22Rv1 (cell line): Measurements from ENCODE around the gene UMPS.

Experiments
- H3K27ac ChIP-seq: fragments of 450-650 bp; 2 replicates; pipeline ENCODE4 v1.5.1; 2017
- CTCF ChIP-seq: fragments of 450-650 bp; IDR thresholded peaks from 2 replicates; pipeline ENCODE4 v1.5.1; 2017; ENCODE audit warnings: mild to moderate bottlenecking
- ZFX ChIP-seq: fragments of 450-650 bp; IDR thresholded peaks from 2 replicates; pipeline ENCODE4 v1.6.1; 2017; ENCODE audit warnings: antibody characterized with exemption, borderline replicate concordance

Gene UMPS

GRCh38 chr3:124765197-124765840 is 35.1 kb downstream of the UMPS start:
- H3K27ac ChIP-seq, result no peak overlapping the region
- TF ChIP-seq ZFX (no peak), CTCF (no peak)

- TF ChIP-seq ZFX, result no peak
- TF ChIP-seq CTCF, result no peak
- no peak overlapping the region for H3K27ac ChIP-seq
Observed at GRCh38 chr3:124766113-124767095, 36.2 kb downstream of the UMPS start.

GRCh38 chr3:124767264-124767663 is 37.0 kb downstream of the UMPS start:
- TF ChIP-seq CTCF (no peak), ZFX (no peak)
- no peak overlapping the region for H3K27ac ChIP-seq

- no peak for TF ChIP-seq CTCF
- no peak for TF ChIP-seq ZFX
Observed at GRCh38 chr3:124767691-124768090, 37.4 kb downstream of the UMPS start.

GRCh38 chr3:124768812-124769211 is 38.6 kb downstream of the UMPS start:
- peak; percentile 69 for TF ChIP-seq CTCF
- no peak for TF ChIP-seq ZFX
- no peak overlapping the region for H3K27ac ChIP-seq

More at GRCh38 chr3:124767691-124768090, 37.4 kb downstream of the UMPS start:
- H3K27ac ChIP-seq, result no peak overlapping the region

- H3K27ac ChIP-seq, result no peak overlapping the region
- TF ChIP-seq ZFX (no peak), CTCF (no peak)
Observed at GRCh38 chr3:124769462-124769861, 39.2 kb downstream of the UMPS start.
